Upper lobe of left lung (tissue), 6 donors: ENCODE measurements around the gene TPST1. TPM values are rescaled to one million over a fixed set of nuclear protein-coding genes. Genes with fewer than 3 reads are reported as not detected.
"Not testable (repeated sequence)": the region's sequence is repeated elsewhere in the genome, so short reads cannot be mapped to it uniquely, and the experiment has no call there.

Experiments used
- ATAC-seq, 2 donors: fragments of 200-7000 bp; cut with Tn5 transposase; one replicate each; pipeline ENCODE4 v1.9.1; 2022; ENCODE audit warnings: mild to moderate bottlenecking in 2 of 2, moderate library complexity in 2 of 2; ENCODE audit not compliant: low FRiP score in 2 of 2
- DNase-seq, 2 donors: peaks; one replicate each; pipeline ENCODE4 v3.0.0-alpha.2; 2019 to 2020
- H3K27ac ChIP-seq, 4 donors: fragments of 200-600 bp; sonication (generic); one replicate each; pipeline ENCODE4 v1.5.1; 2016 to 2019
- H3K27me3 ChIP-seq, 4 donors: fragments of 200-600 bp; sonication (generic); one replicate each; pipeline ENCODE4 v1.5.1; 2017 to 2019
- H3K36me3 ChIP-seq, 4 donors: fragments of 200-600 bp; sonication (generic); one replicate each; pipeline ENCODE4 v1.5.1; 2016 to 2019
- H3K4me1 ChIP-seq, 4 donors: fragments of 200-600 bp; sonication (generic); one replicate each; pipeline ENCODE4 v1.5.1; 2018 to 2019
- H3K4me3 ChIP-seq, 4 donors: fragments of 200-600 bp; sonication (generic); one replicate each; pipeline ENCODE4 v1.5.1; 2017 to 2019; ENCODE audit warnings: mild to moderate bottlenecking in 2 of 4, moderate library complexity in 1 of 4
- H3K9me3 ChIP-seq, 4 donors: fragments of 200-600 bp; sonication (generic); one replicate each; pipeline ENCODE4 v1.5.1; 2018 to 2019
- CTCF ChIP-seq, 6 experiments: fragments of 450-650 bp in 4 of 6; fragments of 200-600 bp in 2 of 6; sonication (generic) in 2 of 6; IDR thresholded peaks; one replicate each; pipeline ENCODE4 v1.5.1; 2016 to 2019; ENCODE audit warnings: antibody characterized with exemption in 6 of 6
- EP300 ChIP-seq, 4 donors: sonication (generic); formaldehyde crosslinking; IDR thresholded peaks; one replicate each; pipeline ENCODE4 v1.5.1; 2017; ENCODE audit warnings: antibody characterized with exemption in 4 of 4, control low read depth in 2 of 4
- POLR2A ChIP-seq, 4 donors: fragments of 450-650 bp; IDR thresholded peaks; one replicate each; pipeline ENCODE4 v1.5.1; 2016 to 2017; ENCODE audit warnings: antibody characterized with exemption in 4 of 4, mild to moderate bottlenecking in 2 of 4
- POLR2AphosphoS5 ChIP-seq, 2 donors: sonication (generic); formaldehyde crosslinking; IDR thresholded peaks; one replicate each; pipeline ENCODE4 v1.5.1; 2017; ENCODE audit warnings: antibody characterized with exemption in 2 of 2
- WGBS, 2 donors: methylation state at CpG; one replicate each; pipeline ENCODE4 v1.1.5; 2017 to 2018; 5-methylcytosine and 5-hydroxymethylcytosine counted together
- total RNA-seq, 6 donors: library from RNA; depleted of rRNA in 4 of 6; stranded (reverse); fragments of >200 nt in 4 of 6; gene quantifications; one replicate each; pipeline versions ENCODE4 v1.1.0 to v1.2.1, GENCODE V29; 2016 to 2021
- donor health status: DM: no; HTN: no; CAD: no; lungs with moderate emphysema.
- donor health status: DM: no; HTN: yes; CAD: no; lungs with severe emphysema.

TPST1 gene
- total RNA-seq, 6 donors from 2014 or later = 17.1 to 69.1 (median 19.0) TPM

- Histone ChIP-seq H3K27ac (no peak overlapping the region), H3K4me3 (no peak overlapping the region), H3K9me3 (peaks cover 0 to 7% (median 2%) of the 10 kb centered on the region in 4 donors), H3K27me3 (no peaks in the 10 kb centered on the region), H3K36me3 (peaks cover 0 to 10% (median 7%) of the 10 kb centered on the region in 4 donors), H3K4me1 (no peaks in the 10 kb centered on the region)
- ATAC-seq (no peak), DNase-seq (no peak)
- WGBS, 2 donors = 96 to 98% methylated on average over 5 of the region's 5 CpGs
- TF ChIP-seq CTCF (IDR thresholded peaks at IDR 0.05) = no peak
- no peak for TF ChIP-seq POLR2A (IDR thresholded peaks at IDR 0.05)
- no peak for TF ChIP-seq EP300 (IDR thresholded peaks at IDR 0.05)
- TF ChIP-seq POLR2AphosphoS5 (IDR thresholded peaks at IDR 0.05) = no peak
Observed at GRCh38 chr7:66380272-66380888, 175.2 kb downstream of the TPST1 start.

GRCh38 chr7:66382182-66382923 lies 177.2 kb downstream of the TPST1 start:
- not testable (repeated sequence) for H3K36me3 ChIP-seq, H3K4me3 ChIP-seq, H3K27ac ChIP-seq, DNase-seq, H3K9me3 ChIP-seq, ATAC-seq, H3K4me1 ChIP-seq, H3K27me3 ChIP-seq
- WGBS, 2 donors = 89 to 90% methylated on average over 8 of the region's 8 CpGs

- not testable (repeated sequence) for ATAC-seq, DNase-seq, H3K9me3 ChIP-seq, H3K36me3 ChIP-seq, H3K4me3 ChIP-seq, H3K4me1 ChIP-seq, H3K27ac ChIP-seq, H3K27me3 ChIP-seq
- WGBS, 2 donors = 48 to 50% methylated on average over 5 of the region's 5 CpGs
Observed at GRCh38 chr7:66385191-66385905, 180.2 kb downstream of the TPST1 start.

GRCh38 chr7:66395128-66395571 lies 190.0 kb downstream of the TPST1 start:
- H3K27me3 ChIP-seq, H3K27ac ChIP-seq, H3K36me3 ChIP-seq, H3K4me3 ChIP-seq, H3K9me3 ChIP-seq, ATAC-seq, H3K4me1 ChIP-seq, DNase-seq: not testable (repeated sequence)
- 78 to 85% methylated on average over 3 of the region's 3 CpGs for WGBS, 2 donors

- not testable (repeated sequence) for H3K4me3 ChIP-seq, H3K9me3 ChIP-seq, H3K27me3 ChIP-seq, DNase-seq, H3K27ac ChIP-seq, ATAC-seq, H3K4me1 ChIP-seq, H3K36me3 ChIP-seq
- WGBS, 2 donors = 94 to 98% methylated on average over 3 of the region's 3 CpGs
Observed at GRCh38 chr7:66396052-66396451, 190.9 kb downstream of the TPST1 start.

GRCh38 chr7:66398841-66399240 lies 193.7 kb downstream of the TPST1 start:
- not testable (repeated sequence) for H3K27me3 ChIP-seq, H3K36me3 ChIP-seq

GRCh38 chr7:66399566-66399965 lies 194.4 kb downstream of the TPST1 start:
- H3K27ac ChIP-seq = no peak overlapping the region
- no peak for TF ChIP-seq POLR2A (IDR thresholded peaks at IDR 0.05)
- TF ChIP-seq EP300 (IDR thresholded peaks at IDR 0.05) = no peak
- no peak for TF ChIP-seq CTCF (IDR thresholded peaks at IDR 0.05)
- no peak for TF ChIP-seq POLR2AphosphoS5 (IDR thresholded peaks at IDR 0.05)
- H3K4me3 ChIP-seq = no peak overlapping the region
- DNase-seq (no peak), ATAC-seq (peak in 1 of 2 donors; percentile 34)
- no peaks in the 10 kb centered on the region for H3K9me3 ChIP-seq
- H3K4me1 ChIP-seq = no peaks in the 10 kb centered on the region
- no peaks in the 10 kb centered on the region for H3K27me3 ChIP-seq
- peaks cover 0 to 2% (median 0%) of the 10 kb centered on the region in 4 donors for H3K36me3 ChIP-seq

More at GRCh38 chr7:66398841-66399240, 193.7 kb downstream of the TPST1 start:
- H3K27ac ChIP-seq, H3K4me1 ChIP-seq, DNase-seq, ATAC-seq, H3K9me3 ChIP-seq, H3K4me3 ChIP-seq: not testable (repeated sequence)
- WGBS, 2 donors = 84 to 95% methylated on average over 5 of the region's 5 CpGs
